Measurements from ENCODE around the gene ACE. TPM values are rescaled to one million over a fixed set of nuclear protein-coding genes. Genes with fewer than 3 reads are reported as not detected.

The ACE gene
- total RNA-seq, 4 donors from 2014 or later, result 3.0 to 10.2 (median 7.2) TPM

DNA sequence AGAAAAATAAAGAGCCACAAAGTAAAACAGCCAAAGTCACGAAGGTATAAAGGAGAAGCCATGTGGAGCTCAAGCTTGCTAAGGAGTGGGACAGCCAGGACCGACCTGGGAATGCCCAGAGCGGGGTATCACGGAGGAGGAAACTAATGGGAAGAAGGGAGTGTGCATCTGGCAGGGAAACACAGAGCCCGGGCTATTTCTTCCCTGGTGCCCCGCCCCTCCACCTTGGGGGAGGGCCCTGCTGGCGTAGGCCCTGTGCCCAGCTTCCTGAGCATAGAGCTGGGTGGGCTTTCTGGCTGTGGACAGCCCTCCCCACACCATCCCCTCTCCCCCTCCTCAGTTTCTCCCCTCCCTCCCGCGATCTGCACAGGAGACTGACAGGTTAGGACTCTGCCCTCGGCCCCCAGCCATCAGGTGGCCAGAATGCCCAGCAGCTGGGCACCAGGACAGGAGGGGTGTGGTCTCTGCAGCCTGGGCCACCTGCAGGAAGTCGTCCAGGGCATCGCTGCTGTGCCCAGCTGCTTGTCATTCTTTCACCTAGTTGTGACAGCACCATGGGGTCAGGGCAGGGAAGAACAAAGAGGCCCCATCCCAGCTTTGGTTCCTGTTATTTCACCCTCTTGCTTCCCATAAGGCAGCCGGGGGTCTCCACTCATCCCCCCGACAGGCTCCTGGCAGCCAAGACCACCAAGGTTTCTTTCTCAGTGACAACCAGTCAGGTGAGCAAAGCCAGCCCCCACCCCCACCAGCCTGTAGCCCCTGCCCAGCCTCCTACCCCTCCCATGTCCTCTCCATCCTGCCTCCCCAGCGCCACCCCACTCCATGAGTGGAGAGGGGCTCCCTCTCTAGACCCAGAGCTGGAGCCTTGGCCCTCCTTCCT, 66.3 kb downstream of the ACE start:
- DNase-seq (ENCODE audit: low spot score in 2 of 2), result no peak
- no peak for TF ChIP-seq POLR2A (IDR thresholded peaks at IDR 0.05)
- TF ChIP-seq, protein P1, sequence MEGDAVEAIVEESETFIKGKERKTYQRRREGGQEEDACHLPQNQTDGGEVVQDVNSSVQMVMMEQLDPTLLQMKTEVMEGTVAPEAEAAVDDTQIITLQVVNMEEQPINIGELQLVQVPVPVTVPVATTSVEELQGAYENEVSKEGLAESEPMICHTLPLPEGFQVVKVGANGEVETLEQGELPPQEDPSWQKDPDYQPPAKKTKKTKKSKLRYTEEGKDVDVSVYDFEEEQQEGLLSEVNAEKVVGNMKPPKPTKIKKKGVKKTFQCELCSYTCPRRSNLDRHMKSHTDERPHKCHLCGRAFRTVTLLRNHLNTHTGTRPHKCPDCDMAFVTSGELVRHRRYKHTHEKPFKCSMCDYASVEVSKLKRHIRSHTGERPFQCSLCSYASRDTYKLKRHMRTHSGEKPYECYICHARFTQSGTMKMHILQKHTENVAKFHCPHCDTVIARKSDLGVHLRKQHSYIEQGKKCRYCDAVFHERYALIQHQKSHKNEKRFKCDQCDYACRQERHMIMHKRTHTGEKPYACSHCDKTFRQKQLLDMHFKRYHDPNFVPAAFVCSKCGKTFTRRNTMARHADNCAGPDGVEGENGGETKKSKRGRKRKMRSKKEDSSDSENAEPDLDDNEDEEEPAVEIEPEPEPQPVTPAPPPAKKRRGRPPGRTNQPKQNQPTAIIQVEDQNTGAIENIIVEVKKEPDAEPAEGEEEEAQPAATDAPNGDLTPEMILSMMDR (IDR thresholded peaks at IDR 0.05), result no peak
- no peak overlapping the region for H3K4me3 ChIP-seq (ENCODE audit: low read depth, poor library complexity, severe bottlenecking)
- 48 to 57% methylated on average over 14 to 15 of the region's 15 CpGs for WGBS, 2 donors
- intact Hi-C loops (cut with DNase I; ENCODE audit: low total_unique reads), result no loop called here

- intact Hi-C loops (cut with DNase I; ENCODE audit: low total_unique reads), result no loop called here
- no peak for TF ChIP-seq POLR2A (IDR thresholded peaks at IDR 0.05)
- TF ChIP-seq, protein P1 (IDR thresholded peaks at IDR 0.05), result no peak
- DNase-seq (ENCODE audit: low spot score in 2 of 2), result no peak
- no peak overlapping the region for H3K4me3 ChIP-seq (ENCODE audit: low read depth, poor library complexity, severe bottlenecking)
Observed at GRCh38 chr17:63543822-63544420, 67.1 kb downstream of the ACE start.

GRCh38 chr17:63544467-63545301, 67.8 kb downstream of the ACE start:
- TF ChIP-seq POLR2A (IDR thresholded peaks at IDR 0.05), result no peak
- TF ChIP-seq, protein P1 (IDR thresholded peaks at IDR 0.05), result no peak
- WGBS, 2 donors, result 85 to 86% methylated on average over 12 to 13 of the region's 13 CpGs
- intact Hi-C loops (cut with DNase I; ENCODE audit: low total_unique reads), result no loop called here
- DNase-seq (ENCODE audit: low spot score in 2 of 2), result peak in 1 of 2 donors; percentile 67
- H3K4me3 ChIP-seq (ENCODE audit: low read depth, poor library complexity, severe bottlenecking), result no peak overlapping the region

- 89 to 92% methylated on average over 9 of the region's 9 CpGs for WGBS, 2 donors
Observed at GRCh38 chr17:63546308-63547082, 69.6 kb downstream of the ACE start.

More at GRCh38 chr17:63546308-63547082, 69.6 kb downstream of the ACE start:
- DNase-seq (ENCODE audit: low spot score in 2 of 2), result peak in 1 of 2 donors; percentile 76
- intact Hi-C loops (cut with DNase I; ENCODE audit: low total_unique reads), result no loop called here
- TF ChIP-seq POLR2A (IDR thresholded peaks at IDR 0.05), result no peak
- TF ChIP-seq, protein P1 (IDR thresholded peaks at IDR 0.05), result no peak
- H3K4me3 ChIP-seq (ENCODE audit: low read depth, poor library complexity, severe bottlenecking), result no peak overlapping the region

Data from lower leg skin (tissue), 4 donors.